Adrenal gland (tissue), 12 donors: Measurements from ENCODE around the gene UBA6. TPM values are rescaled to one million over a fixed set of nuclear protein-coding genes. Genes with fewer than 3 reads are reported as not detected.
"Not testable (repeated sequence)": the region's sequence is repeated elsewhere in the genome, so short reads cannot be mapped to it uniquely, and the experiment has no call there.

ENCODE experiments used
- DNase-seq, 7 donors: peaks; one replicate each; pipeline ENCODE4 v3.0.0-alpha.2; 2019 to 2020
- H3K27ac ChIP-seq, 5 donors: fragments of 200-600 bp; sonication (generic) in 4 of 5; 1 replicate in 3 of 5; 2 replicates in 2 of 5; pipeline versions ENCODE4 v1.5.1 to v1.8.0; 2016 to 2020; ENCODE audit warnings: mild to moderate bottlenecking in 1 of 5
- H3K27me3 ChIP-seq: fragments of 200-600 bp; 2 replicates; pipeline ENCODE4 v1.8.0; 2021
- H3K36me3 ChIP-seq, 2 donors: fragments of 200-600 bp; replicated peaks in 1 of 2; 1 replicate in 1 of 2; 2 replicates in 1 of 2; pipeline versions ENCODE4 v1.5.1 to v1.8.0; 2018 to 2022
- H3K4me1 ChIP-seq, 2 donors: fragments of 200-600 bp; replicated peaks in 1 of 2; 1 replicate in 1 of 2; 2 replicates in 1 of 2; pipeline versions ENCODE4 v1.5.1 to v1.8.0; 2018 to 2021
- H3K4me3 ChIP-seq, 4 donors: fragments of 200-600 bp; sonication (generic) in 3 of 4; one replicate each; pipeline ENCODE4 v1.5.1; 2016 to 2018
- H3K9me3 ChIP-seq, 3 donors: fragments of 200-600 bp; sonication (generic) in 1 of 3; replicated peaks in 1 of 3; 1 replicate in 2 of 3; 2 replicates in 1 of 3; pipeline versions ENCODE4 v1.5.1 to v1.8.0; 2016 to 2021
- POLR2A ChIP-seq, 2 donors: fragments of 450-650 bp; IDR thresholded peaks; one replicate each; pipeline ENCODE4 v1.6.1; 2017; ENCODE audit warnings: antibody characterized with exemption in 2 of 2, mild to moderate bottlenecking in 2 of 2, moderate library complexity in 1 of 2
- WGBS, 4 donors: extraction: QIAGEN DNeasy Blood & Tissue Kit in 2 of 4; methylation state at CpG; one replicate each; pipeline versions ENCODE4 v1.1.5 to v1.1.7; 2013 to 2017; 5-methylcytosine and 5-hydroxymethylcytosine counted together
- intact Hi-C, 2 donors: fragments of 100-400 bp; cut with DNase I; formaldehyde crosslinking; loops; one replicate each; pipeline versions ENCODE4 v1.14.1 to v1.15.0; 2022 to 2023
- polyA plus RNA-seq, 3 donors: library from polyadenylated mRNA; stranded (reverse); fragments of 200-250 nt in 2 of 3; fragments of 350-450 nt in 1 of 3; fragmentation: Illumina TruSeq in 1 of 3; extraction: RNeasy Lipid Tissue Mini Kit (QIAGEN cat#74804) in 1 of 3; gene quantifications; one replicate each; pipeline ENCODE4 v1.2.3, GENCODE V29; 2013 to 2014
- total RNA-seq, 9 donors: library from RNA; depleted of rRNA in 4 of 9; stranded (reverse); fragments of >200 nt in 4 of 9; fragments of 120-200 nt in 1 of 9; fragmentation: NEBNext Ultra II Directional in 1 of 9; extraction: Animal tissue kit (Norgen Biotek cat#: 25700) in 1 of 9; gene quantifications; one replicate each; pipeline versions ENCODE4 v1.1.0 to v1.2.4, GENCODE V29; 2013 to 2023
- TF ChIP-seq, protein P1 (sequence below), 6 experiments: fragments of 450-650 bp in 4 of 6; fragments of 200-600 bp in 2 of 6; sonication (generic) in 1 of 6; IDR thresholded peaks; 1 replicate in 5 of 6; 2 replicates in 1 of 6; pipeline versions ENCODE4 v1.5.1 to v1.8.0; 2016 to 2021; ENCODE audit warnings: antibody characterized with exemption in 6 of 6, mild to moderate bottlenecking in 2 of 6, moderate library complexity in 1 of 6
- donor health status: healthy with polysubstance abuse.
- donor health status: Bipolar disorder and iron deficiency.
- donor health status: DM: yes; HTN: yes; CAD: no.
- donor health status: DM: no; HTN: no; CAD: no.
- donor health status: DM: no; HTN: no; CAD: no.
- donor health status: DM: yes; HTN: yes; CAD: no.

Gene UBA6
- total and polyA plus RNA-seq, 12 donors: 7.5 to 77.0 (median 42.1) TPM

DNA sequence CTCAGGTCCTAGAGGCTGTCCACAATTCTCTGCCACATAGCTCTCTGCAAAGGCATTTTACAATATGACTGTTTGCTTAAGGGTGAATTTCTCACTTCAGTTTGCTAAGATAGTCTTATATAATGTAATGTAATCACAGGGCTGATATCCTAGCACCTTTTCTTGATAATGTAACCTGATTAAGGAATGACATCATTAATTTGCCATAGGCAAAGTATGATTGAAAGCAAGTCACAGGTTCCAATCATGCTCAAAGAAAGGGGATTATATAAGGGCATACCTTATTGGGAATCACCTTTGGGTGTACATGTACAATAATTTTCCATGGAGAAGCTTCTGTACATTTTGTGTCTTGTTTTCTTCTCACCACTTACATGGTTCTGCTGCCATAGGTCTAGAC, 34.4 kb upstream of the UBA6 start:
- Histone ChIP-seq H3K4me1 (no peaks in the 10 kb centered on the region), H3K27ac (no peak overlapping the region), H3K27me3 (no peaks in the 10 kb centered on the region), H3K36me3 (no peaks in the 10 kb centered on the region), H3K4me3 (no peak overlapping the region), H3K9me3 (no peaks in the 10 kb centered on the region)
- TF ChIP-seq, protein P1, sequence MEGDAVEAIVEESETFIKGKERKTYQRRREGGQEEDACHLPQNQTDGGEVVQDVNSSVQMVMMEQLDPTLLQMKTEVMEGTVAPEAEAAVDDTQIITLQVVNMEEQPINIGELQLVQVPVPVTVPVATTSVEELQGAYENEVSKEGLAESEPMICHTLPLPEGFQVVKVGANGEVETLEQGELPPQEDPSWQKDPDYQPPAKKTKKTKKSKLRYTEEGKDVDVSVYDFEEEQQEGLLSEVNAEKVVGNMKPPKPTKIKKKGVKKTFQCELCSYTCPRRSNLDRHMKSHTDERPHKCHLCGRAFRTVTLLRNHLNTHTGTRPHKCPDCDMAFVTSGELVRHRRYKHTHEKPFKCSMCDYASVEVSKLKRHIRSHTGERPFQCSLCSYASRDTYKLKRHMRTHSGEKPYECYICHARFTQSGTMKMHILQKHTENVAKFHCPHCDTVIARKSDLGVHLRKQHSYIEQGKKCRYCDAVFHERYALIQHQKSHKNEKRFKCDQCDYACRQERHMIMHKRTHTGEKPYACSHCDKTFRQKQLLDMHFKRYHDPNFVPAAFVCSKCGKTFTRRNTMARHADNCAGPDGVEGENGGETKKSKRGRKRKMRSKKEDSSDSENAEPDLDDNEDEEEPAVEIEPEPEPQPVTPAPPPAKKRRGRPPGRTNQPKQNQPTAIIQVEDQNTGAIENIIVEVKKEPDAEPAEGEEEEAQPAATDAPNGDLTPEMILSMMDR (IDR thresholded peaks at IDR 0.05): no peak
- no peak for TF ChIP-seq POLR2A (IDR thresholded peaks at IDR 0.05)
- no peak for DNase-seq
- intact Hi-C loops: no loop called here

DNA sequence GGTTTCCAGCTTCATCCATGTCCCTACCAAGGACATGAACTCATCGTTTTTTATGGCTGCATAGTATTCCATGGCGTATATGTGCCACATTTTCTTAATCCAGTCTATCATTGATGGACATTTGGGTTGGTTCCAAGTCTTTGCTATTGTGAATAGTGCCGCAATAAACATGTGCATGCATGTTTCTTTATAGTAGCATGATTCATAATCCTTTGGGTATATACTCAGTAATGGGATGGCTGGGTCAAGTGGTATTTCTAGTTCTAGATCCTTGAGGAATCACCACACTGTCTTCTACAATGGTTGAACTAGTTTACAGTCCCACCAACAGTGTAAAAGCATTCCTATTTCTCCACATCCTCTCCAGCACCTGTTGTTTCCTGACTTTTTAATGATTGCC, 29.6 kb upstream of the UBA6 start:
- H3K9me3 ChIP-seq, H3K4me3 ChIP-seq, H3K36me3 ChIP-seq, DNase-seq, intact Hi-C loops, H3K27me3 ChIP-seq, H3K4me1 ChIP-seq, H3K27ac ChIP-seq: not testable (repeated sequence)
- WGBS, 4 donors: 86 to 94% (median 91%) methylated on average over 3 of the region's 3 CpGs

- Histone ChIP-seq H3K4me3 (no peak overlapping the region), H3K4me1 (no peaks in the 10 kb centered on the region), H3K27me3 (no peaks in the 10 kb centered on the region), H3K9me3 (no peaks in the 10 kb centered on the region), H3K36me3 (no peaks in the 10 kb centered on the region), H3K27ac (no peak overlapping the region)
- TF ChIP-seq, protein P1 (IDR thresholded peaks at IDR 0.05): no peak
- no peak for TF ChIP-seq POLR2A (IDR thresholded peaks at IDR 0.05)
- intact Hi-C loops: no loop called here
- 39 to 54% (median 51%) methylated on average over 4 of the region's 4 CpGs for WGBS, 4 donors
- DNase-seq: no peak
Observed at GRCh38 chr4:67727124-67727850, 26.3 kb upstream of the UBA6 start.

DNA sequence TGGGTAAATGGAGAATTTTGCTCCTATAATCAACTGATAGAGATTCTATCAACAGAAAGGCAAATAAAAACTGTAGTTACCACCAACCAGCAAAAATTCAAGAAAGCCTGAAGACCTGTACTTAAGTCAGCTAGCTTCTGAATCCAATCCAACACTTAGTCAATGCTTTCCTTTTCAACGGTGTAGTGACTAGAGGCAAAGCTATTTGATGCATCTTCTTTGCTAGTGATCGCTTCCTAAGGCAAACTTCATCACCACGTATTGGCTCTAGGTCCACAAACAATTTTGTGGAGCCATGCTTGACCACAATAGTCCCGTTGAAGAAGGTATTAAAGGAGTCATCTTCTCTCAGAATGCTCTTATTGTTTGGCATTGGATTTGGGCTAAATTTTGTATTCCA, 25.0 kb upstream of the UBA6 start:
- DNase-seq: no peak
- WGBS, 4 donors: 88 to 97% (median 91%) methylated on average over 4 of the region's 4 CpGs
- H3K4me1 ChIP-seq: peaks cover 0 to 9% of the 10 kb centered on the region in 2 donors
- intact Hi-C loops: no loop called here
- H3K27me3 ChIP-seq: no peaks in the 10 kb centered on the region
- TF ChIP-seq POLR2A (IDR thresholded peaks at IDR 0.05): no peak
- TF ChIP-seq, protein P1 (IDR thresholded peaks at IDR 0.05): no peak
- no peaks in the 10 kb centered on the region for H3K9me3 ChIP-seq
- no peaks in the 10 kb centered on the region for H3K36me3 ChIP-seq
- H3K27ac ChIP-seq: no peak overlapping the region
- H3K4me3 ChIP-seq: no peak overlapping the region

DNA sequence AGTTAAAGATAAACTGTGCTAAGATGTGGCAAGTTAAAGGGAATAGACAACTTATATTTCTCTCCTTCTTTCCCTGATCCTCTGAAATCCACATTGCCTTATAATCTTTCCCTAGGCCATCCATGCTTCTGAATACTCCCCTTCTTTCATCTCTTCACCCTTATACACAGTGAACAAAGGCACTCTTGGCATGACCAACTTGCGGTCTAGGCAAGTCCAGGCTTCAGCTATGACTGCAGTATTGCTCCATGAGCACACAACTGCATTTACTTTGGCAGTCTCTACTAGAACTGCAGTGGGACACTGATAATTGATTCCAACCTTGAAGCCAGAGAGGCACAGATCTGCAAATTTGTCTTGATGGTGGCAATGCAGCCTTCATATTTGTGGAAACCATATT, 24.2 kb upstream of the UBA6 start:
- no peak for DNase-seq
- WGBS, 4 donors: 90 to 97% (median 94%) methylated on average over 1 of the region's 1 CpG
- Histone ChIP-seq H3K4me1 (peaks cover 0 to 9% of the 10 kb centered on the region in 2 donors), H3K27me3 (no peaks in the 10 kb centered on the region), H3K27ac (no peak overlapping the region), H3K4me3 (no peak overlapping the region), H3K9me3 (no peaks in the 10 kb centered on the region), H3K36me3 (no peaks in the 10 kb centered on the region)
- no peak for TF ChIP-seq POLR2A (IDR thresholded peaks at IDR 0.05)
- TF ChIP-seq, protein P1 (IDR thresholded peaks at IDR 0.05): no peak
- intact Hi-C loops: no loop called here
